ENCODE data around the gene HMGN1. TPM values are rescaled to one million over a fixed set of nuclear protein-coding genes. Genes with fewer than 3 reads are reported as not detected.
A peak's percentile ranks its signal among the peaks of the same experiment; 100 is the strongest.

Gene HMGN1
- polyA plus RNA-seq, 5 donors: 571 to 808 (median 708) TPM

GRCh38 chr21:39312112-39313041 is 36.5 kb downstream of the HMGN1 start:
- DNase-seq: peak; percentile 90 to 92

GRCh38 chr21:39311164-39311563 is 37.7 kb downstream of the HMGN1 start:
- no peak for DNase-seq

- DNase-seq: no peak
Measured at GRCh38 chr21:39307466-39307865, 41.4 kb downstream of the HMGN1 start.

- DNase-seq: no peak
Measured at GRCh38 chr21:39300587-39300986, 48.3 kb downstream of the HMGN1 start.

DNA sequence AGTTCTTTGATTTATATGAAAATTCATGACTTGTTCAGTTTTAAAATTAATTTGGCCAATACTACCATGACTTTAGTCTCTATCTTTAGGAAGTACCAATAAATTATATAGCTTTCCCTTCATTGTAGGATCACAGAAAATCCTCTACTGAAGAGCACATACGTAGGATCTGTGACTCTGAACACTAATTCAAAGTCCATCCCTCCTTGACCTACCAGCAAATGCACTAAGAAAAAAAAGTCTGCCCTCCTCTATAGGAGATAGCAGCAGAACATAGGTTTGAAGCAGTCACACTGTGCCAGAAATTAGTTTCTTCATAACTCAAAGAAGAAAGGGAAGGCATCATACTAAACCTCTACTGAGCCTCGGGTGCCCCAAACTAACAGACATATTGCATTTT is 52.0 kb downstream of the HMGN1 start:
- DNase-seq: no peak

Other genes starting within 250 kb of the HMGN1 start
- gene PSMG1, start 165.6 kb downstream of the HMGN1 start, polyA plus RNA-seq (ENCODE audit: insufficient read depth in 1 of 5, insufficient read length in 5 of 5, low replicate concordance in 1 of 5): 10 to 100 TPM; 33.2 to 43.7 (median 38.4) TPM
- 10 to 100 TPM; 31.7 to 59.9 (median 48.1) TPM for gene BRWD1, start 35.5 kb downstream of the HMGN1 start, polyA plus RNA-seq (ENCODE audit: insufficient read depth in 1 of 5, insufficient read length in 5 of 5, low replicate concordance in 1 of 5)
- 1 to 10 TPM; 2.9 to 6.8 (median 4.3) TPM for gene LCA5L, start 96.7 kb upstream of the HMGN1 start, polyA plus RNA-seq (ENCODE audit: insufficient read depth in 1 of 5, insufficient read length in 5 of 5, low replicate concordance in 1 of 5)
- 1 to 10 TPM in 4 of 5 donors, under 1 TPM in 1; 0.77 to 5.3 (median 3.4) TPM for gene SH3BGR, start 102.9 kb upstream of the HMGN1 start, polyA plus RNA-seq (ENCODE audit: insufficient read depth in 1 of 5, insufficient read length in 5 of 5, low replicate concordance in 1 of 5)